Germinal center (tissue), 1 donor: ENCODE measurements around the gene TMEM134.

Experiments
- DNase-seq: peaks from one replicate; pipeline ENCODE4 v3.0.0; 2012; ENCODE audit warnings: mixed read lengths, low spot score

Gene TMEM134

GRCh38 chr11:67458266-67458665, 10.8 kb downstream of the TMEM134 start:
- DNase-seq = no peak

- no peak for DNase-seq
Measured at GRCh38 chr11:67457453-67457852, 11.6 kb downstream of the TMEM134 start.

GRCh38 chr11:67456068-67456705, 12.9 kb downstream of the TMEM134 start:
- DNase-seq = no peak

- DNase-seq = no peak
Measured at GRCh38 chr11:67455054-67455453, 14.0 kb downstream of the TMEM134 start, which contains the start of gene CABP4. Gene CABP4, plus strand, starts transcription at chr11:67455354. Its CDS starts 70 bp downstream, at chr11:67455424.

GRCh38 chr11:67453816-67454732, 15.0 kb downstream of the TMEM134 start:
- no peak for DNase-seq

- no peak for DNase-seq
Measured at GRCh38 chr11:67452141-67452952, 16.7 kb downstream of the TMEM134 start, which contains the start of gene GPR152. Gene GPR152, minus strand, starts transcription at chr11:67452729. Its CDS starts 5 bp downstream, at chr11:67452724.

GRCh38 chr11:67451658-67451976, 17.4 kb downstream of the TMEM134 start:
- DNase-seq = no peak

GRCh38 chr11:67450796-67451657, 18.0 kb downstream of the TMEM134 start:
- DNase-seq = no peak

- no peak for DNase-seq
Measured at GRCh38 chr11:67449116-67449844, 19.8 kb downstream of the TMEM134 start.

- no peak for DNase-seq
Measured at GRCh38 chr11:67448220-67448609, 20.8 kb downstream of the TMEM134 start.

- DNase-seq = no peak
Measured at GRCh38 chr11:67445515-67445914, 23.5 kb downstream of the TMEM134 start.

GRCh38 chr11:67442504-67443404, 26.3 kb downstream of the TMEM134 start:
- no peak for DNase-seq

GRCh38 chr11:67441731-67442351, 27.2 kb downstream of the TMEM134 start:
- no peak for DNase-seq

GRCh38 chr11:67441098-67441563, 27.9 kb downstream of the TMEM134 start:
- no peak for DNase-seq

- DNase-seq = no peak
Measured at GRCh38 chr11:67440229-67441097, 28.6 kb downstream of the TMEM134 start.

- DNase-seq = no peak
Measured at GRCh38 chr11:67439321-67440228, 29.5 kb downstream of the TMEM134 start.
